ENCODE data around the gene AARS2. TPM values are rescaled to one million over a fixed set of nuclear protein-coding genes. Genes with fewer than 3 reads are reported as not detected.
"Not testable (repeated sequence)": the region's sequence is repeated elsewhere in the genome, so short reads cannot be mapped to it uniquely, and the experiment has no call there.

Gene AARS2
- total and polyA plus RNA-seq, 2 donors, result 7.5 to 13.6 TPM

DNA sequence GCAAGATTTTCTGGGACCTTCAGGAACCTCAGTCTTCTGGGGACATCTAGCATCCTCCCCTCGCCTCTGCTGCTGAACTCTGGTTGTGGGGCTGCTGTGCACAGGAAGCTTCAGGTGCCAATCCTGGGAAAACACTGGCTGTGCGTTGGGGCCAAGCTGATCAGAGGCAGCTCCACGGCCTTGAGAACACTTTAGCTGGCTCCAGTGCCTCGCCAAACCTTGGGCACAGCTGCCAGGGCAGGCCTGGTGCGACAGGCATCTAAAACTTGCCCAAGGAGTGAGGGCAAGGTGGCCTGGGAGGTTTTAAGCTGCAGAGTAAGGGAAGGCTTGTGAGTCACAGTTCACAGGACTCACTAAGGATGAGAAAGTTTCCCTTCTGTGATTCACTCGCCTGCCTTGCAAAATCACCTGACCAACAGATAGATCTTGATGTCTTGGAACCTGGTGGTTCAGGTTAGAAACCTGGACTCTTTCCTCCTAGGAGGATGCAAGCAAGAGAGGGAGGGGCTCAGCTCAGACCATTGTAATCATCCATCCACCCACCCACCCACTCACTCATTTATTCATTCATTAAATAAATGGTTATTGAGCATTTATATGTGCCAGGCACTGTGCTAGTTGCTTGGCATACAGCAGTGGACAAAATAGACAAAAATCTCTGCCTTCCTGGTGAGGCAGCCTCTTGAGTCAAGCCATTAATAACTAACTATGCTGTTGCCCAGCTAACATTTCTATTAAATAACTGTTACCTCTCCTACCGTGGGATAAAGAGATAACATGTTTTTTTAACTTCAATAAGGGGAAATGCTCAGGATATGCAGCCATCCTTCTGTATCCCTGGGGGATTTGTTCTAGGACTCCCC lies 26.8 kb upstream of the AARS2 start:
- Histone ChIP-seq H3K27ac (ENCODE audit: low read depth) (no peak overlapping the region), H3K4me3 (ENCODE audit: low read depth, low read length) (no peak overlapping the region), H3K4me1 (ENCODE audit: insufficient read depth) (no peaks in the 10 kb centered on the region), H3K36me3 (ENCODE audit: insufficient read depth) (no peaks in the 10 kb centered on the region)
- WGBS, result 80% methylated on average over 7 of the region's 7 CpGs
- no peak for DNase-seq (ENCODE audit: extremely low spot score)

DNA sequence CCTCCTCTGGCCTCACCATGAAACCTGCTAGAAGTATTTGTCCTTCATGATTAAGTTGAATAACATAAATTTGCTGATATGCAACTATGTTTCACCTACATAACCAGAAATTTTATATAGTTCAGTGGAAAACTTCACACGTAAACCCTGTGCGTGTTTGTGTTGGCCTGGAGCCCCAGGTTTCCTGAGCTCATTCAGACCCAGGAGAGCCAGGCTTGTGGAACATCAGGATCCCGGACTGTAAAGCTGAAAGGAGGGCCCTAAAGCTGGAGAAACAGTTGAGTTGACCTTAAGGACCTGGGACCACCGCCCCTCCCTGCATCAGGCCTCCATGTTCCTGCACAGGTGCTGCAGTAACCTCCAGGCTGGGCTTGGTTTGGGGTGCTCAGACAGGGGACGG lies 26.2 kb upstream of the AARS2 start:
- Histone ChIP-seq H3K36me3 (ENCODE audit: insufficient read depth) (no peaks in the 10 kb centered on the region), H3K4me3 (ENCODE audit: low read depth, low read length) (no peak overlapping the region), H3K4me1 (ENCODE audit: insufficient read depth) (no peaks in the 10 kb centered on the region), H3K27ac (ENCODE audit: low read depth) (no peak overlapping the region)
- 80% methylated on average over 5 of the region's 5 CpGs for WGBS
- no peak for DNase-seq (ENCODE audit: extremely low spot score)

DNA sequence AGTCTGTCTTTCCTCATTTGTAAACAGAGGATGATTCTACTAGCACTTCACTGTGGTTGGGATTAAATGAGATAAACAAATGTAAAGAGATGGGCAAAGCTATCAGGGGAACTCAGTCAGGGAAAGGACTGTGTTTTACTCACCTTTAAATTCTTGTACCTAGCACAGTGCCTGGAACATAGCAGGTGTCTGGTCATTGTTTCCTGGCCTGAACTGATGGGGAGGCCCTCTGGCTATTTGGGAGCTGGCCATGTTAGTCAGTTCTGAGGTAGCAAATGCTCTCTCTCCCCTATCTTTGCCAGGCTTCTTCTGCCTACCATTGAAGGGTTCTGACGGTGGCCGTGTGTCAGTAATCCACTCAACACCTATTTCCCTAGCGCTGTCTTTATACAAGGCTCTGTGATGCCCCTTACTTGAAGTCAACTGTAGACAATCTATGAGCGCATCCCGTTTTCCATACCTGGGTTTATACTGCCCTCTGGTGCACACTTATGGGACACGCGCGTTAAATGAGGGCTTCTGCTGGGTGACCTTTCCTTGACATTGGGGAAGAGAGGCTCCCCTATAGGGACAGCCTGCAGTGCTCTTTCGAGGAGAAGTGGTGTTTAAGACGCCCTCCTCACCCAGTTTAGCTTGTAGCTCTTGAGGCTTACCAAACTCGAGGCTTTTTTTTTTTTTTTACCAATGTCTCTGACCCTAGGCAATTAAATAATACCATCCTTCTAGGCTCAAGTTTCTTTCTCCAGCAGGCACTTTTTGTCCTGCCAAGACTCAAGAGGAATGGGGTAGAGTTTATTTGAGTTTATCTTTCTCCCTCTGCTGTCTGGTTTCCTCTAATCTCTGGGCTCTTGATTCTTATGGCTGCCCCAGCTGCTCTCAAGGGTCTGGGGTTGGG lies 25.3 kb upstream of the AARS2 start:
- 4% methylated on average over 11 of the region's 11 CpGs for WGBS
- H3K4me3 ChIP-seq (ENCODE audit: low read depth, low read length), result no peak overlapping the region
- H3K4me1 ChIP-seq (ENCODE audit: insufficient read depth), result no peaks in the 10 kb centered on the region
- no peaks in the 10 kb centered on the region for H3K36me3 ChIP-seq (ENCODE audit: insufficient read depth)
- H3K27ac ChIP-seq (ENCODE audit: low read depth), result no peak overlapping the region
- peak; percentile 23 for DNase-seq (ENCODE audit: extremely low spot score)

DNA sequence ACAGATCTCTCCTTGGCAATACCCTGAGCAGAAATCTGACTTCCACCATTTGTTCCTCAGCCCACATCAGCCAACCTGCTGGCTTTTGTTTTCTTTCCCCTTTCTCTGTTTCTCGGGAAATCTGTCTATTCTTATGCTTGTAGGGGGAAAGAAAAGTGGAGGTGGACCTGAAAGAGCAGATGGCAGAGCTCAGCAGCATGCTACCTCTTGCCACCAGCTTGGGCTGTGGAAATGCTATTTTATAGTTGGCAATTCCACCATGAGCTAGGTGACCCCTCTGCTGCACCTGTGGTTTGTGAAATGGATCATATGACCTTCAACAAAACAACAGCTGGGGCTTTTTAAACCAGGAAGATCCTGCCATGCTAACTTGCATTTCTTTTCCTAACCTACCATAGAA lies 22.5 kb upstream of the AARS2 start:
- Histone ChIP-seq H3K4me3 (ENCODE audit: low read depth, low read length) (no peak overlapping the region), H3K4me1 (ENCODE audit: insufficient read depth) (no peaks in the 10 kb centered on the region), H3K27ac (ENCODE audit: low read depth) (no peak overlapping the region), H3K36me3 (ENCODE audit: insufficient read depth) (no peaks in the 10 kb centered on the region)
- no peak for DNase-seq (ENCODE audit: extremely low spot score)
- WGBS, result 76% methylated on average over 1 of the region's 1 CpG

DNA sequence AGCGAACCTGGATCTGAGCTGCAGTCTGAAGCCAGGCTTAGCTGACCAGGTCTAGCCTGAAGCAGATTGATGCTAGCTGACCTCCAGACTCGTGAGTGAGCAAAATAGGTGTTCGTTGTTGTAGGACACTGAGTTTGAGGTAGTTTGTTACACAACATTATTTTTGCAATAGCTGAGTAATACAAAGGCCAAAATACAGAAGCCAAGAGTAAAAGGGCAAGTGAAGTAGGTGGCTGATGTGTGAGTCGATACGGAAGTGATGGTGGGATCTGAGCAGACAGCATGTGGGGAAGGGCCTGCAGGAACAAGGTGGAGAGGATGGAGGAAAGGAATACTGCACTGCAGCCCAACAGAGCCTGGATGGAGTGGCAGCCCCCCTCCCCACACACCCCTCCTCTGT lies 20.8 kb upstream of the AARS2 start:
- H3K4me3 ChIP-seq (ENCODE audit: low read depth, low read length), result no peak overlapping the region
- H3K36me3 ChIP-seq (ENCODE audit: insufficient read depth), result no peaks in the 10 kb centered on the region
- no peaks in the 10 kb centered on the region for H3K4me1 ChIP-seq (ENCODE audit: insufficient read depth)
- whole genome bisulfite sequencing, result 89% methylated on average over 5 of the region's 5 CpGs
- DNase-seq (ENCODE audit: extremely low spot score), result no peak
- H3K27ac ChIP-seq (ENCODE audit: low read depth), result no peak overlapping the region

DNA sequence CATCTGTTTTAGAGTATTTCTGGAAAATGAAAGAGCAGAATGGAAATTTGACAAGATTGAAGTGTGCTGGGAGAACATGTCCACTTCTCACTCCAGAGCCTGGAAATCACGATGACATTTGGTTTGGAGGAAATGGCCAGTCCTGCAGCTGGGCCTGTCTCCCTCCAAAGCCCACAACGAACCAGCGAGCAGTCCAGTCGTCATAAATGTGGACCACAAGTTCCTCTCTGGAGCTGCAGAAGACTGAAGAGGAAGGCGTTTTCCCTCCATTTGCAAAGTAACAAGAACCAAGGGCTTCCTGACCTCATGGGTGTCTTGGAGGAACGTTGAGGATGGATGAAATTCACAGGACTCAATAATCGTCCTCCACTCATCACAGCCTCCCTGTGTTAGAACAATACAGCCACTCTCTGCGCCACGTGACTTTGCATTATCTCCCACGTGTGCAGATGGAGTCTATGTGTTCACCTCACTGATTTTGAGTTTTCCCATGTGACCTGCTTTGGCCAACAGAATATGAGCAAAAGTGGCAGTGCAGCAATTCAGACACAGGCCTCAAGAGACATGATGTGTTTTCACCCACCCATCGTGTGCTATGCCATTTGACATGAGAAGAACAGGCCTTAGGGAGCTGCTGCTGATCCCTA lies 20.2 kb upstream of the AARS2 start:
- WGBS, result 70% methylated on average over 11 of the region's 11 CpGs

DNA sequence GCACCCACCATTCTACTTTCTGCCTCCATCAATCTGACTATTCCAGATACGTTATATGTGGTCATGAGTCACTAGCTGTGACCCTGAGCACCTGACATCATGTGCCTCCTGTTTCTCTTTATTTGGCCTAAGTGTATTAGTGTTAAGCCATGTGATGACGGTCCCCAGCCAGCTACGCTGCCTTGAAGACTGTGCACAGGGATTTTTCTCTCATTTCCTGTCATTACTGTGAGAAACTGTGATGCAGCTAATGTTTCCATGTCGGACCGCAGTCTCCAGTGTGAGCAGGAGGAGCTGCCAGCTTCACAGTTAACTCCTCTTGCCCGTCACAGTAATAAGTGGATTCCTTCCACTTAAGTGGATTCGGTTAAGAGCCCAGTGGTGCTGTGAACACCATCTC lies 19.4 kb upstream of the AARS2 start:
- no peak for DNase-seq (ENCODE audit: extremely low spot score)
- H3K4me3 ChIP-seq (ENCODE audit: low read depth, low read length), result no peak overlapping the region
- no peak overlapping the region for H3K27ac ChIP-seq (ENCODE audit: low read depth)
- no peaks in the 10 kb centered on the region for H3K4me1 ChIP-seq (ENCODE audit: insufficient read depth)
- no peaks in the 10 kb centered on the region for H3K36me3 ChIP-seq (ENCODE audit: insufficient read depth)
- WGBS, result 43% methylated on average over 7 of the region's 7 CpGs

More for the DNA sequence above, 20.2 kb upstream of the AARS2 start:
- no peak for DNase-seq (ENCODE audit: extremely low spot score)
- Histone ChIP-seq H3K27ac (ENCODE audit: low read depth) (no peak overlapping the region), H3K4me1 (ENCODE audit: insufficient read depth) (no peaks in the 10 kb centered on the region), H3K36me3 (ENCODE audit: insufficient read depth) (no peaks in the 10 kb centered on the region), H3K4me3 (ENCODE audit: low read depth, low read length) (no peak overlapping the region)

DNA sequence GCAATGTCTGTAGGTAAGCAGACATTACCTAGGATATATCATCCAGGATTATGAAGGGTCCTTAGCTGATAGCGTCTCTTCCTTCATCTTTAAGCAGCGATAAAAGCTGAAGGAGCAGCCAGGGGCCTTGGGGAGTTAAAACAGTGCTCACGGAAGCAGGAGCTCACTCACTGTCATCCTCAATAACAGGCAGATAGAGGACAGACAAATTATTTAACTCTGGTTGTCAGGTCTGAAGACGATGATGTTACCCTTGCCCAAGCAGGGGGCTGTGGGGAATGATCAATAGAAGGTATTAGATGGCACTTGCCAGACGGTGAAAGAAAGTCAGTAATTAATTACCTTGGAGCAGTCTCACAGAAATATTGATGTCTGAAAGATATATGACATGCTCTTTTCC lies 16.7 kb upstream of the AARS2 start:
- Histone ChIP-seq H3K4me3 (ENCODE audit: low read depth, low read length) (no peak overlapping the region), H3K36me3 (ENCODE audit: insufficient read depth) (no peaks in the 10 kb centered on the region), H3K4me1 (ENCODE audit: insufficient read depth) (no peaks in the 10 kb centered on the region), H3K27ac (ENCODE audit: low read depth) (no peak overlapping the region)
- 67% methylated on average over 5 of the region's 5 CpGs for WGBS
- no peak for DNase-seq (ENCODE audit: extremely low spot score)

DNA sequence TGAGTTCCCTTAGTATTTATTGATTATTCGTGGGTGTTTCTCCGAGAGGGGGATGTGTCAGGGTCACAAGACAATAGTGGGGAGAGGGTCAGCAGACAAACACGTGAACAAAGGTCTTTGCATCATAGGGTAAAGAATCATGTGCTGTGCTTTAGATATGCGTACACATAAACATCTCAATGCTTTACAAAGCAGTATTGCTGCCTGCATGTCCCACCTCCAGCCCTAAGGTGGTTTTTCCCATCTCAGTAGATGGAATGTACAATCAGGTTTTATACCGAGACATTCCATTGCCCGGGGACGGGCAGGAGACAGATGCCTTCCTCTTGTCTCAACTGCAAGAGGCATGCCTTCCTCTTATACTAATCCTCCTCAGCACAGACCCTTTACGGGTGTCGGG lies 15.1 kb upstream of the AARS2 start:
- not testable (repeated sequence) for H3K27ac ChIP-seq (ENCODE audit: low read depth); H3K36me3 ChIP-seq (ENCODE audit: insufficient read depth); H3K4me1 ChIP-seq (ENCODE audit: insufficient read depth); DNase-seq (ENCODE audit: extremely low spot score); H3K4me3 ChIP-seq (ENCODE audit: low read depth, low read length)
- WGBS, result 28% methylated on average over 7 of the region's 9 CpGs

DNA sequence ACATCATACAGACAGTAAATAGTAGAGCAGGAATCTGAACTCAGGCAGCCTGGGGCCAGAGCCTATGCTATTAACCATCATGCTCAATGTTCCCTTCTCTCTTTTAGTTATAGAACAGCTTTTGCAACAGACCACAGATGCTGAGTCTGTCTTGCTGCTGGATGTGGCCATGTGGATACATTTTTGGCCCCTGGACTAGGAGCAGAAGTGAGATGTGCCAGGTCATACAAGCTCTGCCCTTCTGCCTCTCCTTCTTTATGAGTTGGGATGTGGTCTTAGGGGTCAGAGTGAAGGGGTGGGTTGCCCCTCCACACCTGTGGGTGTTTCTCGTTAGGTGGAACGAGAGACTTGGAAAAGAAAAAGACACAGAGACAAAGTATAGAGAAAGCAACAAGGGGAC lies 14.6 kb upstream of the AARS2 start:
- Histone ChIP-seq H3K4me3 (ENCODE audit: low read depth, low read length) (no peak overlapping the region), H3K27ac (ENCODE audit: low read depth) (no peak overlapping the region), H3K4me1 (ENCODE audit: insufficient read depth) (no peaks in the 10 kb centered on the region), H3K36me3 (ENCODE audit: insufficient read depth) (no peaks in the 10 kb centered on the region)
- DNase-seq (ENCODE audit: extremely low spot score), result no peak
- WGBS, result 60% methylated on average over 2 of the region's 2 CpGs

DNA sequence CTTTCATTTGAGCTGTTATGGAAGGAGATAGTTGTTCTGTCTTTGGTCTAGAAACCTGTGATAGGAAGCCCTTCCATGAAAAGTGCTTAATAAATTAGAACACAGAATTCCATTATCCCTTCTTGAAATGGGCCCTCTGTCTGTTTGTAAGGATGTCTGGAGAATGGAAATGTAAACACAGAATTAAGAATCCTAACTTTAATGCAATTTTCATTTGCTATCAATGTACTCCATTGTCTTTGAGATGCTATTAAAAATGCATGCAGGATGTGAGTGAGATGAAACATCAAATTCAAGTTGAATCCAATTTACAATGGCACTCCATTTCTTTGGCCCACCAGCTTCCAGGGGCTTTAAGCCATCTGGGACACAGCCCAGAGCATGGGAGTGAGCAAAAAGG lies 13.9 kb upstream of the AARS2 start:
- DNase-seq (ENCODE audit: extremely low spot score), result no peak
- Histone ChIP-seq H3K27ac (ENCODE audit: low read depth) (no peak overlapping the region), H3K4me3 (ENCODE audit: low read depth, low read length) (no peak overlapping the region), H3K4me1 (ENCODE audit: insufficient read depth) (no peaks in the 10 kb centered on the region), H3K36me3 (ENCODE audit: insufficient read depth) (no peaks in the 10 kb centered on the region)

DNA sequence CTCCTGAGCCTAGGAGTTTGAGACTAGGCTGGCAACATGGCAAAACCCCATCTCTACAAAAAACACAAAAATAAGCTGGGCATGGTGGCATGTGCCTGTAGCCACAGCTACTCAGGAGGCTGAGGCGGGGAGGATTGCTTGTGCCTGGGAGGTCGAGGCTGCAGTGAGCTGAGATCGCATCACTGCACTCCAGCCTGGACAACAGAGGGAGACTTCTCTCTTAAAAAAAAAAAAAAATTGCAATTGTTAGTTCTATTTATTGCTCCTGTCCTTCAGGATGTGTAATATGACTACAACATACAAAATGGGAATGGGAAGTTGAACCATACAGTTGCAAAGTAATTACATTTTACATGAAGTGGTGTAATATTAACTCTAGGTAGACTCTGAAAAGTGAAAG lies 8.1 kb upstream of the AARS2 start:
- no peaks in the 10 kb centered on the region for H3K36me3 ChIP-seq (ENCODE audit: insufficient read depth)
- 87% methylated on average over 3 of the region's 3 CpGs for WGBS
- H3K4me1 ChIP-seq (ENCODE audit: insufficient read depth), result no peaks in the 10 kb centered on the region
- H3K4me3 ChIP-seq (ENCODE audit: low read depth, low read length), result no peak overlapping the region
- DNase-seq (ENCODE audit: extremely low spot score), result no peak
- no peak overlapping the region for H3K27ac ChIP-seq (ENCODE audit: low read depth)

DNA sequence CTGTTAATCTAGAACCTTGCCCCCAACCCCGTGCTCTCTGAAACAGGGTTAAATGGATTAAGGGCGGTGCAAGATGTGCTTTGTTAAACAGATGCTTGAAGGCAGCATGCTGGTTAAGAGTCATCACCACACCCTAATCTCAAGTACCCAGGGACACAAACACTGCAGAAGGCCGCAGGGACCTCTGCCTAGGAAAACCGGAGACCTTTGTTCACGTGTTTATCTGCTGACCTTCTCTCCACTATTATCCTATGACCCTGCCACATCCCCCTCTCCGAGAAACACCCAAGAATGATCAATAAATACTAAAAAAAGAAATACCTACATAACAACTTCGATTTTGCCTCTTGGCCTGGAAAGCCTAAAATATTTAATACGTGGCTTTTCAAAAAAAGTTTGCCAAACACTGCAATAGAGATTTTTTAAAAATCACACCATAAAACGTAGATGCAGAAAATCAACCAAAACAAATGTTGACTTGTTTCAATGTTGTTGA lies 4.0 kb upstream of the AARS2 start:
- H3K4me1 ChIP-seq (ENCODE audit: insufficient read depth); H3K36me3 ChIP-seq (ENCODE audit: insufficient read depth); H3K27ac ChIP-seq (ENCODE audit: low read depth); H3K4me3 ChIP-seq (ENCODE audit: low read depth, low read length); DNase-seq (ENCODE audit: extremely low spot score): not testable (repeated sequence)
- 74% methylated on average over 9 of the region's 9 CpGs for WGBS

Measured in urinary bladder (tissue), 4 donors.